HUES6 (cell line): ENCODE data around the gene NOL4L.

Source experiments
- H3K27ac ChIP-seq: 2 replicates; pipeline ENCODE4 v1.7.0; 2013; ENCODE audit warnings: low read depth, mild to moderate bottlenecking, low read length, inconsistent platforms
- H3K27me3 ChIP-seq: 2 replicates; pipeline ENCODE4 v1.6.1; 2013; ENCODE audit warnings: low read length; ENCODE audit not compliant: control insufficient read depth, insufficient read depth
- H3K36me3 ChIP-seq: 2 replicates; pipeline ENCODE4 v1.6.1; 2013; ENCODE audit warnings: low read length; ENCODE audit not compliant: control insufficient read depth, insufficient read depth
- H3K4me1 ChIP-seq: 2 replicates; pipeline ENCODE4 v1.6.1; 2013; ENCODE audit warnings: low read length; ENCODE audit not compliant: control insufficient read depth, insufficient read depth
- H3K4me3 ChIP-seq: 2 replicates; pipeline ENCODE4 v1.5.1; 2013; ENCODE audit warnings: low read depth, low read length
- H3K9ac ChIP-seq: one replicate; pipeline ENCODE4 v1.6.1; 2013; ENCODE audit warnings: mild to moderate bottlenecking, low read length
- H3K9me3 ChIP-seq: 2 replicates; pipeline ENCODE4 v1.6.1; 2013; ENCODE audit warnings: low read depth, low read length; ENCODE audit not compliant: control insufficient read depth, insufficient read depth

Gene NOL4L

GRCh38 chr20:32527052-32527446 lies 58.1 kb downstream of the NOL4L start:
- Histone ChIP-seq H3K27ac (no peak overlapping the region), H3K9me3 (no peaks in the 10 kb centered on the region), H3K27me3 (peaks cover 25% of the 10 kb centered on the region; the same call in 1 of the 2 replicates), H3K36me3 (no peaks in the 10 kb centered on the region), H3K4me1 (peaks cover 27% of the 10 kb centered on the region), H3K4me3 (no peak overlapping the region), H3K9ac (no peak overlapping the region)

- no peak overlapping the region for H3K9ac ChIP-seq
- no peaks in the 10 kb centered on the region for H3K36me3 ChIP-seq
- no peaks in the 10 kb centered on the region for H3K9me3 ChIP-seq
- peaks cover 25% of the 10 kb centered on the region; the same call in 1 of the 2 replicates for H3K27me3 ChIP-seq
- H3K4me3 ChIP-seq: no peak overlapping the region
- no peak overlapping the region for H3K27ac ChIP-seq
- peaks cover 29% of the 10 kb centered on the region for H3K4me1 ChIP-seq
Measured at GRCh38 chr20:32526541-32526940, 58.6 kb downstream of the NOL4L start.

- H3K9ac ChIP-seq: no peak overlapping the region
- H3K4me1 ChIP-seq: peaks cover 29% of the 10 kb centered on the region
- H3K27ac ChIP-seq: no peak overlapping the region
Measured at GRCh38 chr20:32526125-32526524, 59.0 kb downstream of the NOL4L start.

GRCh38 chr20:32524829-32525501 lies 60.2 kb downstream of the NOL4L start:
- peaks cover 29% of the 10 kb centered on the region for H3K4me1 ChIP-seq

More at GRCh38 chr20:32526125-32526524, 59.0 kb downstream of the NOL4L start:
- Histone ChIP-seq H3K4me3 (no peak overlapping the region), H3K36me3 (no peaks in the 10 kb centered on the region), H3K27me3 (peaks cover 25% of the 10 kb centered on the region; the same call in 1 of the 2 replicates), H3K9me3 (no peaks in the 10 kb centered on the region)

GRCh38 chr20:32523613-32524213 lies 61.4 kb downstream of the NOL4L start:
- Histone ChIP-seq H3K4me1 (peaks cover 28% of the 10 kb centered on the region), H3K27me3 (peaks cover 16% of the 10 kb centered on the region; the same call in 1 of the 2 replicates), H3K9me3 (no peaks in the 10 kb centered on the region), H3K4me3 (no peak overlapping the region), H3K36me3 (no peaks in the 10 kb centered on the region), H3K9ac (no peak overlapping the region), H3K27ac (no peak overlapping the region)

More at GRCh38 chr20:32524829-32525501, 60.2 kb downstream of the NOL4L start:
- Histone ChIP-seq H3K27ac (no peak overlapping the region), H3K27me3 (peaks cover 25% of the 10 kb centered on the region; the same call in 1 of the 2 replicates), H3K9me3 (no peaks in the 10 kb centered on the region), H3K4me3 (no peak overlapping the region), H3K9ac (no peak overlapping the region), H3K36me3 (no peaks in the 10 kb centered on the region)

GRCh38 chr20:32522776-32523612 lies 62.1 kb downstream of the NOL4L start:
- Histone ChIP-seq H3K4me3 (no peak overlapping the region), H3K9me3 (no peaks in the 10 kb centered on the region), H3K36me3 (no peaks in the 10 kb centered on the region), H3K9ac (no peak overlapping the region), H3K27me3 (peaks cover 10% of the 10 kb centered on the region; the same call in 1 of the 2 replicates), H3K4me1 (peaks cover 26% of the 10 kb centered on the region), H3K27ac (no peak overlapping the region)

- H3K4me1 ChIP-seq: peaks cover 28% of the 10 kb centered on the region
- H3K9ac ChIP-seq: no peak overlapping the region
- H3K4me3 ChIP-seq: no peak overlapping the region
- peaks cover 8% of the 10 kb centered on the region; the same call in 1 of the 2 replicates for H3K27me3 ChIP-seq
- no peaks in the 10 kb centered on the region for H3K9me3 ChIP-seq
- no peaks in the 10 kb centered on the region for H3K36me3 ChIP-seq
- no peak overlapping the region for H3K27ac ChIP-seq
Measured at GRCh38 chr20:32522526-32522775, 62.7 kb downstream of the NOL4L start.

GRCh38 chr20:32521780-32522525 lies 63.2 kb downstream of the NOL4L start:
- H3K27ac ChIP-seq: no peak overlapping the region
- no peaks in the 10 kb centered on the region for H3K9me3 ChIP-seq
- H3K36me3 ChIP-seq: no peaks in the 10 kb centered on the region
- H3K4me3 ChIP-seq: no peak overlapping the region
- H3K4me1 ChIP-seq: peaks cover 29% of the 10 kb centered on the region
- no peak overlapping the region for H3K9ac ChIP-seq
- H3K27me3 ChIP-seq: 0 out of 2 replicates have a peak, but pooled peaks cover 3% of the 10 kb centered on the region

- H3K9me3 ChIP-seq: no peaks in the 10 kb centered on the region
- H3K4me3 ChIP-seq: no peak overlapping the region
- no peaks in the 10 kb centered on the region for H3K36me3 ChIP-seq
- H3K27me3 ChIP-seq: no peaks in the 10 kb centered on the region
- no peak overlapping the region for H3K27ac ChIP-seq
- peaks cover 35% of the 10 kb centered on the region for H3K4me1 ChIP-seq
- H3K9ac ChIP-seq: no peak overlapping the region
Measured at GRCh38 chr20:32520927-32521203, 64.3 kb downstream of the NOL4L start.

GRCh38 chr20:32519381-32519730 lies 65.8 kb downstream of the NOL4L start:
- Histone ChIP-seq H3K36me3 (no peaks in the 10 kb centered on the region), H3K4me1 (peaks cover 35% of the 10 kb centered on the region), H3K9ac (no peak overlapping the region)

More at GRCh38 chr20:32519381-32519730, 65.8 kb downstream of the NOL4L start:
- no peaks in the 10 kb centered on the region for H3K27me3 ChIP-seq
- H3K27ac ChIP-seq: no peak overlapping the region
- H3K4me3 ChIP-seq: no peak overlapping the region
- no peaks in the 10 kb centered on the region for H3K9me3 ChIP-seq
